8988T (cell line): ENCODE data around the gene TRAPPC2L.
A peak's percentile ranks its signal among the peaks of the same experiment; 100 is the strongest.
"Not testable (repeated sequence)": the region's sequence is repeated elsewhere in the genome, so short reads cannot be mapped to it uniquely, and the experiment has no call there.

Source experiments
- DNase-seq: peaks from one replicate; pipeline ENCODE4 v3.0.0; 2011

TRAPPC2L gene

DNA sequence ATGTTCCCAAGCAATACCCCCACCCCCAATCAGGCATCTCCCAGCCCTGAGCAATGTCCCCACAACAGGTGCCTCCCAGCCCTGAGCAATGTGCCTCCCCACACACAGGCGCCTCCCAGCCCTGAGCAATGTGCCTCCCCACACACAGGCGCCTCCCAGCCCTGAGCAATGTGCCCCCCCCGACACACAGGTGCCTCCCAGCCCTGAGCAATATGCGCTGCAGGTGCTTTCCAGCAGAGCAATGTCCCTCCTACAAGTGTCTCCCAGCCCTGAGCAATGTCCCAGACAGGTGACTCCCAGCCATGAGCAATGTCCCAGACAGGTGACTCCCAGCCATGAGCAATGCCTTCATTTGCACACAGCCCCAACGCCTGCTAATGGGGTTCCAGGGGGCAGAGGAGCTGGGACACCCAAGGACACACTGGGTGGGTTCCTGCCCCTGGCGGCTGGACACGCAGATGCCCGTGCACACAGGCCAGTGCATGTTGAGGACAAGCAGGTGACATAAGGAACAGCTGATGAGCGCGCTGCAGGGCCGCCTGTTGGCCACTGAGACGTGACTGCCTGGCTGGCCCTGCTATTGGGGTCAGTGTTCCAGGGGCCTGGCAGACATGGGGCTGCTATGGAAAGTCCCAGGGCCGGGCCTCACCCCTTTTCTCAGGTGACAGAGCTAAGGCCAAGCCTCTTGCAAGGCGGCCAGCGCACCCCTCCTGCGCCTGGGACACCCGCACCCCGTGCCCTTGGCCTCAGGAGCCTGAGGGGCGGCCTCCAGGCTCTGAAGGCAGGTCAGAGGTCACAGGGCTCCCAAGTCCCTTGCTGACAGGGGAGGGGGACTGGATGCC, 36.4 kb downstream of the TRAPPC2L start:
- DNase-seq = no peak

DNA sequence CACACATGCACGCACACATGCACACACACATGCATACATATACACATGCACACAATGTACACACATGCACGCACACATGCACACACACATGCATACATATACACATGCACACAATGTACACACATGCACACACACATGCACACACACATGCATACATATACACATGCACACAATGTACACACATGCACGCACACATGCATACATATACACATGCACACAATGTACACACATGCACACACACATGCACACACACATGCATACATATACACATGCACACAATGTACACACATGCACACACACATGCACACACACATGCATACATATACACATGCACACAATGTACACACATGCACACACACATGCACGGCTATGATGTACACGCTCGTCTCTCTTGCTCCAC, 37.3 kb downstream of the TRAPPC2L start:
- DNase-seq = not testable (repeated sequence)

DNA sequence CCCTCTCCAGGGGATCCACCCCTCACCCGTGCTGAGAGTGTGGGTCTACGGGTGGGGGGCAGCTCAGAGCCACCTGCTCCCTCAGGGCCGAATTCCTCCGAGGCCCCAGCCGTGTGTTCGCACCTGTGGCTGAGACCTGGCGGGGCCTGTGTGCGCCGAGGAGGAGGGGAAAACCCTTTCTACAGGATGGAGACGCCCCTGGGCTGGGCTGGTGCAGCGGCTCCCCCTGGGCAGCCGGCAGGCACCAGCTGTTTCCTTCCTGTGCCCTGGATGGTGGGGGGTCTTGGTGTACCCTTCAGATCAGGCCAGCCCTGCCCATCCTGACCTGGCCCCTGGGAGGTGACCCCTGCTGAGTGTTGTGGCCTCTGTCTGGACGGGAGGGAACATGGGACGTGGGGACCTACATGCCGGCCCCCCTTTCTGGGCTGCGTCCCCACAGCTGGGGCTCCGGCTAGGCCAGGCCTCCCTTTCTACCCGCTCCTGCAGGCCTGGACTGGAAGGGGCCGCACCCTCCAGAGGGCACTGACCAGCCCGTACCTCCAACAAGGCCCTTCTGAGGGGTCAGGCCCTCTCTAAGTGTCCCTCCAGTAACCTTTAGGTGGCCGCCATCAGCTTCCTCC, 37.9 kb downstream of the TRAPPC2L start:
- DNase-seq = no peak

DNA sequence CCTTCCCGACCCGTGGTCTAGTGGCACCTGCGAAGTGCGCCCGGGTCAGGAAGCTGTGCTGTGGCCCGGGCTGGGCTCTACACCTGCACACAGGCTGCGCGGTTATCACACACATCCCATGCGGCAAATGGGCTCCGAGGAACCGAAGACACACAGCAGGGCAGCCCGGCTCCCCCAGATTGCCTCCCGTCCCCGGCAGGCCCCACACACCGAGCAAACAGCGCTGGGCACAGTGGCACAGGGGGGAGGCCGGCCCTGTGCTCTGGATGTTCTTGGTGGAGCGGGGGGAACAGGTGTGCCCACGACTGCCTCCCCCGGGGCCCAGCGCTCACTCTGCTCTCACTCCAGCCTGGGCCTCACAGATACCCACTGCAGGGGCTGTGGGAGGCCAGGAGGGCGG, 38.4 kb downstream of the TRAPPC2L start:
- no peak for DNase-seq

DNA sequence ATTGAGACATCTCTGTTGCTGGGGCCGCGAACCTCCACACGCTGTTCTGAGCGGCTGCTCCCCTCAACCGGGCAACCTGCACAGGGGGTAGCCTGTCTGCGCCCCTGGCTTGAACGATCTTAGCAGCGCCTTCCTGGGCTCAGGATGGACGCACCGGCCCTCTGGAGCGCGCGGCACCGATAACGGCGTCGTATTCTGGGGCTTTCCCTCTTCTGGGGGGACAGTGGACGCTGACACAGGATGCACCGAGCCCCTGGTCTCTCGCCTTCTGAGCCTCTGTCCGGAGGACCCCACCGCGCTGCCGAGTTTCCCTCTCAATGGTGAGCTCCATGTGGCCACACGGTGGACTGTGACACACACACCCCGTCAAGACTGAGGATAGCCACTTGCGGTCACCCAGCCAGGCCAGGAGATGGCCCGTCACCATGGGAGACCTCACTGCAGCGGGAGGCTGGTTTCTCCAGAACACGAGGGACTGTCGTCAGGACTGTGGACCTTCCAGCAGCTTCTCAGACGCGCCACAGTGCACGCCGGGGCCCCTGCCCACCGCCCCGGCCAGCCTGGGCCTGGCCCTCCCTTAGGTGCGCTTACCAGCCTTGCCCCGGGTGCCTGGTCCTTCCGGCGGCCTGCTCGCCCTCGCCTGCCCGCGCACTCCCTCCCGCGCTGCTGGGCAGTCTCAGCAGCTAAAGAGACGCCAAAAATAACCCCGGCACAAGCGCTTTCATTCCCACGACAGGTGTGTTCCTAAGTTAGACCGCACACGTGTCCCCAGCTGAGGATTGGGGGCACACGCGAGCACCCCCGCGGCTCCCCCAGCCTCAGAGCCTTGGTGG, 39.5 kb downstream of the TRAPPC2L start:
- DNase-seq = no peak

DNA sequence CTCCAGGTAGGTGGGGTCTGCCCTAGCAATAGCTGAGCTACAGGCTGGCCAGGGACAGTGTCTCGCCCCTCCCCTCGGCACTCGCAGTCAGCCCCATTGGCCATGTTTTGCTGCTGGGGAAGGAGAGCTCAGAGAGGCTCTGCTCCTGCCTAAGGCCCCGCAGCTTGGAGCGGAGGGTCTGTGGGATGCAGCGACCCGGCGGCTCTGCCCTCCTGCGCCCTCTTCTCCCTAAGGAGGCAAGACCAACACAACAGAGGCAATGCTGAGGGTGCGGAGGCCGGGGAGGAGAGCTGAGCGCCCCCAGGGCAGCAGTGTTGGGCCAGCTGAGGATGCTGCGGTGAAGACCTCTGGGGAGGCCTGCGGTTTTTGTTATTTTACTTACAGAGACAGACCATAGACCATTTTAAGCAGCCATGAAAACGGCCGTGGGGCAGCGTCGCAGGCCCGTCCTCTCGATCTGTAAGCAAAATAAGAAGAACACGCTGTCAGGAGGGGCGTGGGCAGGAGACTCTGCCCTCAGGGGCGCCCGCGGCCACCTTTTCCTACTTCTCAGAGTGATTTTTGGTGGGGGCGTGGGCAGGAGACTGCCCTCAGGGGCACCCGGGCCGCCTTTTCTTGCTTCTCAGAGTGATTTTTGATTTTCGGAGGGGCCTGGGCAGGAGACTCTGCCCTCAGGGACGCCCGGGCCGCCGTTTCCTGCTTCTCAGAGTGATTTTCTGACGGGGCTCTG, 40.9 kb downstream of the TRAPPC2L start:
- no peak for DNase-seq

DNA sequence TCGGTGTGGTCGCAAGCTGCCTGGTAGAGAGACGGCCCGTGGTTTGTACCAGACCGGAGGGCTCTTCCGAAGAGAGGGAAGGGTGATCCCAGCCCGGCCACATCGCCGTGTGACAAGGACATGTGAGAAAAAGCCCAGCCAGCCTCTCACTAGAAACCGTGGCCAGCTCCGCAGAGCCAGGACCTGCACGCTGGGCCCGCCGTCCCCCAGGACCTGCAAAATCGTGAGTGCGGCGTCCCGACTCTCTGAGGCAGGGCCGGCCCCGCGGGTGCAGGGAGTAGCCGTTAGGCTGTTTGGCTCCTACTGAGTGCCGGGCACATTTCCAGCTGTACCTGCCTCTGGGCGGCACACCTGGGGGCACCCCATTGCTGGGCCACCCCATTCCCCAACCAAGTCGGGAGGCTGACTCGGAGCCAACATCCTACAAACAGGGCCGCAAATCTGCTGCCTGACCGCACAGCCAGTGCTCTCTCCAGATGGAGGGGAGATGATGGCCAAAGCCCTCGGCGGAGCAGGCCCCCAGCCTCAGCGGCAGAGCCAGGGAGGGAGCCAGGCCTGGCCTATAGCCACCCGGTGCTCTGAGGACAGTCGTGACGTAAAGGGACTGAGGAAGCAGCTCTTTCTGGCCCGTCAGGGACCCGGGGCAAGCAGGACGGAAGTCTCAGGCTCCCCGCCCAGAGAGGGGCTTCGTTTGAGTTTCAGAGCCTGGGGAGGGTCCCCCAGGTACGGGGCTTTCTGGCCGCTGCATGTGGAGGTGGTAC, 43.2 kb downstream of the TRAPPC2L start:
- DNase-seq = no peak

DNA sequence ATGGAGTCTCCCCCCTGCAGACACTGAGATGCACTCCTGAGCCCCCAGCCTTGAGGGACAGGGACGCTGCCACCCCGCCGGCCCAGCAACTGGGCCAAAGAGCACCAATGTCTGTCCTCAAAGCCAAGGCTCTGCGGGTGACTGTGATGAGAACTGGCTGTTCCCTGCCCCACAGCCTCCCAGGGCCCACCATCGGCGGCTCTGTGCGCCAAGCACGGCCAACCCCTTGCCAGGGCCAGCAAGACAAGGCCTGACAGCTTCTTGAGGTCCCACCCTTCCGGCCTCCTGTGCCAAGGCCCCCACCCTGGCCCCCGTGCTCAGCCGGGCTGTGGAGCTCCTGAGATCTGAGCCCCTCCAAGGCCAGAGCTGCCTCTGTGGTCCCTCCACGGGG, 43.7 kb downstream of the TRAPPC2L start:
- no peak for DNase-seq

DNA sequence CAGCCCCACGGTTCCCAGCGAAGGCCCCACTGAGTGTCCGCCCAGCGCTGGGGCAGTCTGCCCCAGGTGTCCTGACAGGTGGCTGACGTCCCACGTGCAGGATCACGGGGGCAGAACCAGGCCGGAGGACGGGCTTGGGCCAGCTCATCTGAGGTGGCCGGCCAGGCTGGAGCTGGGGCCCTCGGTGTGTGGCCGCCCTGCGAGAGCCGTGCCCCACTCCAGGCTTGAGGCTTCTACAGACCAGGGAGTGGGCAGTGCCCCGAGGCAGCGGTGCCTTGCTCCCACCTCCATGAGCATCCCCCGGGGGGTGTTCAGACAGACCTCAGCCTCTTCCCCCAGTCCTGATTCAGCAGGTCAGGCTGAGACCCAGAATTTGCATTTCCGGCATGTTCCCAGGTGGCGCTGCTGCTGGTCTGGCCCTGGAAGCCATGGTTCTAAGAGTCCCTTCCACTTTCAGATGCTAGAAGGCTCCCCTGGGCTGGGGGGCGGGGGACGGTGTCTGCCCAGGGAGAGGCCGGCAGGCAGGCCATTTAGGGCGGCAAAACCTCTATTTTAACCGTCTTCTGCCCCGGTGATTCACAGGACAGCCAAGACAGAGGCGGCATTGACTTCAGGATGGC, 44.9 kb downstream of the TRAPPC2L start:
- DNase-seq = no peak

DNA sequence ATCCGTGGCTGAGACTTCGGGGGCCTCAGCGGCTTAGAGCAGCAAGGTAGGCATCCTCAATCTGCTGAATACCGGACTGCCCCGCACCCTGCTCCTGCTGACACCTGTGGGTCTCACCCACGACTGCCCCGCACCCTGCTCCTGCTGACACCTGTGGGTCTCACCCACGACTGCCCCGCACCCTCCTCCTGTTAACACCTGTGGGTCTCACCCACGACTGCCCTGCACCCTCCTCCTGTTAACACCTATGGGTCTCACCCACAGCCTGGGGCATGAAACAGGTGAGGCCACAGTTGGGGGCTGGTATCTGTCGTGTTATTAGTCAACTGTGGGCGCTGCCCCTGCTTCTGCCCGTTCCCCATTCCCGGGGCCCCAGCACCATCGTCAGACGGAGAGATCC, 45.8 kb downstream of the TRAPPC2L start:
- no peak for DNase-seq

DNA sequence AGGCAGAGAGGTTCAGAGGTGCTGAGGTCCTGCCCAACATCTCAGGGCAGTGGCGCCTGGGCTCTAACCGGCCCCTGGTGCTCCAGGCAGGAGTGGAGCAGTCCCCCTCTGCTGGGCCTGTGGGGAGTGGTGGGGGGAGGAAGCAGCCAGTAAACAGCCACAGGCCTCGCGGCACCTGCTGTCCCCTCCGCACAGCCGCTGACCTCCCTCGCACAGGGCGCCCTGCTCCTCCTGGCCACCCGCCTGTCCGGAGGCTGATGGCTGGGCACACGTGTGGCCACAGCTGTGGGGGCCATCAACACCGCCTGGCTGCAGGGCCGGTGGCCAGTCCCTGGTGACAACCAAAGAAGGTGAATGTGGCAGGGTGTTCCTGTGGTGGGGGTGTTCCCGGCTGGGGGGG, 46.3 kb downstream of the TRAPPC2L start:
- DNase-seq = no peak

DNA sequence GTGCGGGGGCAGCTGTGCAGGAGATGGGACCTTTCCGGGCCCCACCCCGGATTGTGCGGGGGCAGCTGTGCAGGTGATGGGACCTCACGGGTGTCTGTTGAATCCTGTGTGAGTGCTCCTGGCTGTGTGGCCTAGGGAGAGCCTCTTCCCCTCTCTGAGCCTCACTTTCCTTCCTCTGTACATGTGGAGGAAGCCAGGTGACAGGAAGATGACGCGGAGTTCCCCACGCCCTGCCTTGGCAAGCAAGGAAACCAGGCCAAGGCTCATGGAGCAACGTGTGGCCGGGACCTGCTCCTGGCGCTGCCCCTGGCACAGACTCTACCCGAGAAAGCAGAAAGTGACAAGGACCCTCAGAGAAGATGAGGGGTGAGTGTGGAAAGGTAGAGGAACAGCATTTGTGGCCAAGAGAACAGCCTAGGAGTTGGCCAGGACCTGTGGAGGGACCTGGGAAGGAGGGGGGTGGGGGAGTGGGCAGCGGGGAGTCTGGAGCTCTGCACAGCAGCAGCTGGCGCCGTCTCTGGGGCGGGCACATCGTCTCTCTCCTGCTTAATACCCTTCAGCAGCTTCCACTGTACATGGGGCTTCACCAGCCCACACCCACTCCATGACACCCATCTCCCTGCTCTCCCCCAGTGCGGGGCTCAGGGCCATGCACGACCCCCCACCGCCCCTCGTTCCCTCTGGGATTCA, 47.9 kb downstream of the TRAPPC2L start:
- no peak for DNase-seq

DNA sequence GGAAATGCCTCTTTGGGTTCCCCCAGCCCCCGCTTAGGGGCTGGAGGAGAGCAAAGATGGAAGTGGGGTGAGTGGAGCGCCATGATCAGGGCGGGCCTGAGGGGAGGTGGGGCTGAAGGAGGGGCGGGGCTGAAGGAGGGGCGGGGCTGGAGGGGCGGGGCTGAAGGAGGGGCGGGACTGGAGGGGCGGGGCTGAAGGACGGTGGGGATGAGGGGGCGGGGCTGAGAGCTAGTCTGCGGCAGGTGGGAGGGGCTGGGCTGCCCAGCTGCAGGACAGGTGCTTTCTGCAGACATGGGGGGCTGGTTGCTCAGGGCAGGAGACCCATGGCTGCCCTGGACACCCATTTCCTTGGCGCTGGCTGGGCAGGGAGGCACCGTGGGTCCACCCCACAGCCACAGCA, 48.6 kb downstream of the TRAPPC2L start:
- peak; percentile 81 for DNase-seq

DNA sequence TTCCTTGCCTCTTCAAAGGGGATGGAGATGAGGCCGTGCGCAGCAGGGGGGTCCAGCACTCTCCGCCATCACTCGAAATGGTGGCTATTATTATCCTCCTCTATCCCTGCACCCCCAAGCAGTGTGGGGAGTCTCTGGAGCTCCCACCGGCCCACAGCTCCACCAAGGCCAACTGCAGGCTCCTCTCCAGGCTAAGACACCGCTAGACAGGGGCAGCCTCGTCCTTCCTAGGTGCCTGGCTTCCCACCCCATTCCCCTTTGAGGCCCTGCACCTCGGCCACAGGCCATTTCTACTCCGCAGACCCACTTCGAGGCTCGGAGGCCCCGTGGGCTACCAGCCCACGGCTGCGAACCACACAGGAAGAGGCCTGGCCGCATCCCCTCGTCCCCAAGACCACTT, 49.1 kb downstream of the TRAPPC2L start:
- no peak for DNase-seq

DNA sequence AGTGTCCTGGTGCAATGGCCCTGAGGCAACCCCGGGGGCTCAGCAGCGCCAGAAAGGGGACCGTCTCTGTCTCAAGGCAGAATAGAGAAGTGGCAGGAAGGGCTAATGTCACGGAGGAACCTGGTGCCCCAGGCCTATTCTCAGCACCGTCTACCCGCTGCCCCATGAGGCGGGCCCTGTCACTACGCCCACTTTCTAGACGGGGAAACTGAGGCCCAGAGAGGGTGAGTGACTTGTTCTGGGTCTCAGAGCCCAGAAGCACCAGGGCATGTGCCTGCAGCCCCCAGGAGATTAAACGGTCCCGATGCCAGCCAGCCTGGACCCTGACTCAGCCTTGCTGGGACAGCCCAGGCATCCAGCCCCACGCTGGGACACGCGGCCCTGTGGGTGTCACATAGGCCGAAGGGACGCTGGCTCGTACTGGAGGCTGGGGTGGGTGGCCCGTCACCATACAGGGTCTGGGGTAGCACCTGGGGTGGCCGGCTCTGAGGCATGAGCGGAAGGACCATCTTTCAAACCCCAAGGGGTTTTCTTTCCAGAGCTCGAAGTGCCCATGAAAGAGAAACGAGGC, 49.7 kb downstream of the TRAPPC2L start:
- DNase-seq = no peak

DNA sequence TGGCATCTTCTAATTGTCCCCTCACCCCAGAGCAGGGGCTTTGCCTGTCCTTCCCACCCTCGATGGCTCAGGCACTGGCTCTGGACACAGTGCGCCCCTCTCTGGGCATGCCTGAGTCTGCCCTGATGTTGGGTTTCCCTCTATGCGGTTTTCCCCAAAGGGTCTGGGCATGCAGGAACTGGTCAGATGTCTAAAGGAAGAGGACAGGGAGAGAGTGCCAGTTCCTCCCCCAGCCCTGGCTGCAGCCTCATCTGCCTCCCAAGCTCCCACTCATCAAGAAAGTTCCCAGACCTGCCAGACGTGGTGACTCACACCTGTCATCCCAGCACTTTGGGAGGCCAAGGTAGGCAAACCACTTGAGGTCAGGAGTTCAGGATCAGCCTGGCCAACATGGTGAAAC, 50.8 kb downstream of the TRAPPC2L start:
- peak; percentile 72 for DNase-seq

DNA sequence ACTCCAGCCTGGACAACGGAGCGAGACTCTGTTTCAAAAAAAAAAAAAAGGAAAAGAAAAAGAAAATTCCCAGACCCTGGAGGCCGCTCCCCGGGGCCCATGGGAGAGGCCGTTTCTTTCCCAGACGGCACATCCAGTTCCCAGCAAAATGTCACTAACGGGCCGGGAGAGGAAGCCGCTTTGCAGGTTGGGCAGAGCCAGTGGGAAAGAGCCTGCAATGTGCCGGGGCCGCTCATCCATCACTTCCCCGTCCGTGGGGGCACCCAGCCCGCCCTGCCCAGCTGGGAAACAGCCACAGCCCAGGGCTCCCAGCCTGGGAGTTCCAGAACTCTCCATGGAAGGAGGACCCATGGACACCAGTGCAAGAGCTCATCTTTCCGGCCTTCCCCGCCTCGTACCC, 51.4 kb downstream of the TRAPPC2L start:
- no peak for DNase-seq

DNA sequence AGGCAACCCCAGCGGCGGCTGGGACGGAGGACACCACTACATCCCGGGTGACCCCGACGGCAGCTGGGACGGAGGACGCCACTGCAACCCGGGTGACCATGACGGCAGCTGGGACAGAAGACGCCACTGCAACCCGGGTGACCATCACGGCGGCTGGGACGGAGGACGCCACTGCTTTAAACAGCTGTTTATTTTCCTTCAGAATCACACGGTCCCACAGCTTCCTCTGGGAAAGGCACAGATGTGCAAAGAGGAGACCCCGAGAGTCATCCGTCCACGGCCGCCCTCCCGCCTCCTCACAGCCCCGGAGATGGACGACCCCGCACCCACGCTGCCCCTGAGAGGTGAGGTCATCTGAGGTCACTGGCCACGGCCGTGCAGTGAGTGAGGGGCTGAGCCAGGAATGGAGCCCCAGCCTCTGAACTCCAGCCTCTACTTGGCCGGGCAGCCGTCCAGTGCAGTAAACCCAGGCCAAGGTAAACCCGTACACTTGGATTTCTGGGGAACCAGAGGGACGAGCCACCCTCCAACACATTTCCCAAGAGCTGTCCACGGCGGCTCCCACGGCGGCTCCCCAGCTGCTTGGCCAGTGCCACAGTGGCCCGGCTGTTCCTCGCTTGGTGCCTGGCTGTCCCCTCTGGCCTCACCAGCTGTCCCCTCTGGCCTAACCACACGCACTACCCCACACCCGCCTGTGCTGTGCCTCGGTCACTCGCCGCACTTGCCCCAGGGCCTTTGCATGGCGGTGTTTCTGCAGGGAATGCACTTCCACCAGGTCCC, 52.7 kb downstream of the TRAPPC2L start:
- DNase-seq = no peak

DNA sequence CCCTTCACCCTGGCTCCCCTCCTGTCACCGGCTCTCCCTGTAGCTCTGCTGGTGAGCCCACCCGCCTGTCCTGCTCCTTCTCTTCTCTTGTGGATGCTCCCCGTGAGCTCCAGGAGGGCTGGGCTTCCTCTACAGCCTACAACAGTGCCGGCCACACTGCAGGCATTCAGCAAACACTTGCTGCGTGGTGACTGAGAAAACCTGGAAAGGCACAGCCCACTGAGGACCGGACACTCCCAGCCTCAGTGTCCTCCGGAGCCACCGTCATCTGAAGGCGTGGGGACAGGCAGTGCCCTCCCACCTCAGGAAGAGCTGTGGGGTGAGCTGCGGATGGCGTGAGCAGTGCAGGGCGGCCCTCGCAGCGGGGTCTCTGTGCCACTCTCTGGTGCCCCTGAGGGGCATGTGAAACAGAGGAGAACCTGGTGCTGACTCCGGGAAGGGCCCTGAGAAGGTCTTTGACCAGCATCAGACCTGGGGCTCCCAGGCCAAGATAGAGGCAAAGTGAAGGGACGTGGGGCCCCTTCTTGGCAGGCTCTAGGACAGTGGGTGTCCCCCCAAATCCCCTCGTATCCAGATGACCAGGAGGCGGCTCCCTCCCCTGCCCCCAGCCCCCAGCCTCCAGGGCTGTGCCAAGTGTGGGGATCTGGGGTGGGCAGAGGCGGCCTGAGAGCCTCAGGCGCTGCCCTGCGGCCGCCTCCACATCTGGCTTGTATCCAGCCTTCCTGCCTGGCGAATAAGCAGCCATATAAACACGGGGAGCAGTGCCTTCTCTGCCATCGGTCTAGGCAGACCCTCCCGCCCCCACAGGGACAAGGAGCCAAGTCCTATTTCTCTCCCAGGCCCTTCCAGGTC, 53.6 kb downstream of the TRAPPC2L start:
- no peak for DNase-seq
